Measurements from ENCODE around the gene SEBOX. TPM values are rescaled to one million over a fixed set of nuclear protein-coding genes. Genes with fewer than 3 reads are reported as not detected.

The SEBOX gene
- total RNA-seq, 1 donor: not detected

DNA sequence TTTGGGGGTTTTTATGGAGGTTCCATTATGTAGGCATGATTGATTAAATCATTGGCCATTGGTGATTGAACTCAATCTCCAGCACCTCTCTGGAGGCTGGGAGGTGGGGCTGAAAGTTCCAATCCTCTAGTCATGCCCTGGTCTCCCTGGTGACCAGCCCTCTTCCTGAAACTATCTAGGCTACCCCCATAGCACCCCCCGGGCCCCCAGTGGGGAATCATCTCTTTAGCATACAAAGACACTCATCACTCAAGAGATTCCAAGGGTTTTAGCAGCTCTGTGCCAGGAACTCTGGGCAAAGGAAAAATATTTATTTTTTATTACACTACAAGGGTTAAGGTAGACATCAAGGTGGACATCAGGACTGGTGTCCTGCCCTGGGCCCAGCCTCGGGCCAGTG, 30.4 kb upstream of the SEBOX start:
- DNase-seq (ENCODE audit: low read depth): no peak
- TF ChIP-seq, protein P1, sequence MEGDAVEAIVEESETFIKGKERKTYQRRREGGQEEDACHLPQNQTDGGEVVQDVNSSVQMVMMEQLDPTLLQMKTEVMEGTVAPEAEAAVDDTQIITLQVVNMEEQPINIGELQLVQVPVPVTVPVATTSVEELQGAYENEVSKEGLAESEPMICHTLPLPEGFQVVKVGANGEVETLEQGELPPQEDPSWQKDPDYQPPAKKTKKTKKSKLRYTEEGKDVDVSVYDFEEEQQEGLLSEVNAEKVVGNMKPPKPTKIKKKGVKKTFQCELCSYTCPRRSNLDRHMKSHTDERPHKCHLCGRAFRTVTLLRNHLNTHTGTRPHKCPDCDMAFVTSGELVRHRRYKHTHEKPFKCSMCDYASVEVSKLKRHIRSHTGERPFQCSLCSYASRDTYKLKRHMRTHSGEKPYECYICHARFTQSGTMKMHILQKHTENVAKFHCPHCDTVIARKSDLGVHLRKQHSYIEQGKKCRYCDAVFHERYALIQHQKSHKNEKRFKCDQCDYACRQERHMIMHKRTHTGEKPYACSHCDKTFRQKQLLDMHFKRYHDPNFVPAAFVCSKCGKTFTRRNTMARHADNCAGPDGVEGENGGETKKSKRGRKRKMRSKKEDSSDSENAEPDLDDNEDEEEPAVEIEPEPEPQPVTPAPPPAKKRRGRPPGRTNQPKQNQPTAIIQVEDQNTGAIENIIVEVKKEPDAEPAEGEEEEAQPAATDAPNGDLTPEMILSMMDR (IDR thresholded peaks at IDR 0.05; ENCODE audit: insufficient read depth, low read depth, low read length): no peak
- H3K4me3 ChIP-seq (ENCODE audit: low read depth, low read length): no peak overlapping the region

DNA sequence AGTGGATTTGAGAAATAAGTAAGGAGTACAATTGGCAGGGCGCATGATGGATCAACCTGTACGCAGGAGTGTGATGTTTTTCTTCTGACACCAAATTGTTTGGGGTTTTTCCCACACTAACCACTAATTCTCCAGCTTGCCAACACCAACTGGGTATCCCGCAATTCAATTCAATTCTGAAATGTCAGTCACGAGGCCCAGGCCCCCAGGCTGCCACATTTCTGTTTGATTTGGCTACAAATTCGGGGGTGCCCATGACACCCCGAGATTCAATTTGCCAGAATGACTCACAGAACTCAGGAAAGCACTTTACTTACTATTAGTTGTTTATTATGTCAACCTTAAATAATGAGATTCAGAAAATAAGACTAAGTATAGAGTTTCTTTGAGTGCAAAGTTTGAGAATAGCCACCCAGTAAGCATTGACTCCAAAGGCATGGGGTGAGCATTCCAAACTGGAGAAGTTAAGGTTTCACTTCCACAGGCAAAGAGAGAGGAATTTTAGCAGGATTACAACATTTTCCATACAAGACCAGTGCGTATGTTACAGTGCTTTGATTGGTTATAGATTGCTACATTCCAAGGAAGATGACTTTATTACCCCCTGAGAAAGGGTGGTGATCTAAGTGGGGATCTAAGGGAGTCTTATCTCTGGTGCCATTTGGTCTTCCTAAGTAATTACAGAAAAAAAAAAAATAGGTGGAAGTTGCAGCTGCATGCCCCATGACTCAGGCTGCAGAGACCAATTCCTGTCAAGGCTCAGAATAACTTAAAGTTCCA, 29.5 kb upstream of the SEBOX start:
- no peak overlapping the region for H3K4me3 ChIP-seq (ENCODE audit: low read depth, low read length)
- DNase-seq (ENCODE audit: low read depth): peak; percentile 92
- TF ChIP-seq, protein P1 (IDR thresholded peaks at IDR 0.05; ENCODE audit: insufficient read depth, low read depth, low read length): no peak

DNA sequence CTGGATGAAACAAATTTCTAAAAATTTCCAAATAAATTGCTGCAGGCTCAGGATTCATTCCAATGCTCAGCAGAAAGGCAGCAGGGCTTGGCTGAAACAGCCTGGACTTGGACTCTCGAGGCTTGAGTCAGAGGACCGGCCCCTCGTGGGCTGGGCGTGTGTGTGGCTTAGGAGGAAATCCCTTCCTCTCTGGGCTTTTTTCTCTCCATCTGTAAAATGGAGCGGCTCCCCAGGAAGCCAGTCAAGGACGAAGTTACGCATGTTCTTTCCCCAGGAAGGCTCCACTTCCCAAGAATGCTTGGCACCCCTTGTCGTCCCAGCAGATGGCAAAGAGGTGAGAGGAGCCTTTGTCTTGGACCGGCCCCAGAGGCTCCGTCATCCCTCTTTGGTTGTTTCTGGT, 27.5 kb upstream of the SEBOX start:
- no peak overlapping the region for H3K4me3 ChIP-seq (ENCODE audit: low read depth, low read length)
- no peak for DNase-seq (ENCODE audit: low read depth)
- TF ChIP-seq, protein P1 (IDR thresholded peaks at IDR 0.05; ENCODE audit: insufficient read depth, low read depth, low read length): no peak

DNA sequence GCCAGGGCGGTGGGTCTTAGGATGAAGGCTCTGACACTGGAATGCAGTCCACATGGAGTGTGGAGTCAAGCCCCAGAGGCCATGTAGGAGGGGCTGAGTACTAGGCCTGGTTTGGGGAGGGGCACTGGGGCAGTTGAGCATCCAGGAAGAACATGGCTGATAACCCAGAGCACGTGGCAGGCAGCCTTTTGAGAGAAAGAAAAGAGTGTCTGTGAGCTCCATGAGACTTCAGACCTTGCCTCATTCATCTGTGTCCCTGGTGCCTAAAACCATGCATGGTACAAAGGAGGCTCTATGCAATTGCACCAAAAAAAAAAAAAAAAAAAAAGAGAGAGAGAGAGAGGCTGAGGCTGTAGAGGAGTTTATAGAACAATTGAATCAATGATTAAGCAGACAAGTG, 26.4 kb upstream of the SEBOX start:
- no peak overlapping the region for H3K4me3 ChIP-seq (ENCODE audit: low read depth, low read length)
- no peak for DNase-seq (ENCODE audit: low read depth)
- TF ChIP-seq, protein P1 (IDR thresholded peaks at IDR 0.05; ENCODE audit: insufficient read depth, low read depth, low read length): no peak

DNA sequence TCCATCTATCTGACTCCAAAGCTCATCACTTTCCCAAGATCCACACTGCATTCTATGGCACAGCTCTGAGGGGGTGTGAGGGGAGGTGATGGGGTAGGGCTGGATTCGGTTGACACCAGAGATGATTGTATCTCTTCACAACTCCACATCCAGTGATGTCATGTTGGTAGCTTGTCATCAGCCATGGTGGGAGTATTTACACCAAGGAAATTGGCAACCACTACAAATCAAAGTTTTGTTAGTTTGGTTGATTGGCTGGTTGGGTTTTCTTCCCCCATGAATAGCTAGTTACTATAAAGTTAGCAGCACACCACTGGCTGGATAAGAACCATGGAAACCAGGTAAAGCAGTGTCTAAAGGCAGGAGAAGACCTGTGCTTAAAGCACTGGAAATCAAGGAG, 26.0 kb upstream of the SEBOX start:
- TF ChIP-seq, protein P1 (IDR thresholded peaks at IDR 0.05; ENCODE audit: insufficient read depth, low read depth, low read length): no peak
- H3K4me3 ChIP-seq (ENCODE audit: low read depth, low read length): no peak overlapping the region
- DNase-seq (ENCODE audit: low read depth): no peak

DNA sequence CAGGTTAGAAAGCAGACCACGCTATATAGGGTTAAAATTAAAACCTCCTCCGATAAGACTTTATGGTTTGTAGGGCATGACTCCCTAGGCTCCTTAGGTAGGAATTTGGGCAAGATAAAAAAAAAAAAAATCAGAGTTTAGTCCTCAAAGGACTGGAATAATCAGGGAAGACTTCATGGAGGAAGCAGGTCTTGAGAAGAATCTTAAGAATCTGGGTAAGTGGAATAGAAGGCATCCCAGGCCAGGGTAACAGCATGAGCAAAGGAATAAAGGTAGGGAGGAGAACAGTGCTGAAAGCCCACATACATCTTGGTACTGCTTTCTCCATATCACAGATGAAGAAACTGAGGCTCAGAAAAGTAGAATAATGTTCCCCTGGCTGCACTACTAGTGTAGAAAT, 25.6 kb upstream of the SEBOX start:
- DNase-seq (ENCODE audit: low read depth): no peak
- no peak overlapping the region for H3K4me3 ChIP-seq (ENCODE audit: low read depth, low read length)
- TF ChIP-seq, protein P1 (IDR thresholded peaks at IDR 0.05; ENCODE audit: insufficient read depth, low read depth, low read length): no peak

DNA sequence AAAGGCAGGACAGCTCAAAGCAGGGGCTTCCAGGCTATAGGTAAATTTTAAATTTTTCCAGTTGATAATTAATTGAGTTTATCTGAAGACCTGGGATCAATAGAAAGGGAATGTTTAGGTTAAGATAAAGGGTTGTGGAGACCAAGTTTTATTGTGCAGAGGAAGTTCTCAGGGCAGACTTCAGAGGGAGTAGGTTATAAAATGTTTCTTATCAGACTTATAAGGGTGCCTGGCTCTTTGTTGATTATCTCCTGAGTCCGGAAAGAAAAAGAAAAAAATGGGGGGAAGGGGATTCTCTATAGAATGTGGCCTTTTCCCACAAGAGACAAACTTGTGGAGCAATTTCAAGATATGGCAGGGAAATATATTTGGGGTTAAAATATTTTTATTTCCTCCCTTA, 25.1 kb upstream of the SEBOX start:
- no peak overlapping the region for H3K4me3 ChIP-seq (ENCODE audit: low read depth, low read length)
- no peak for DNase-seq (ENCODE audit: low read depth)
- TF ChIP-seq, protein P1 (IDR thresholded peaks at IDR 0.05; ENCODE audit: insufficient read depth, low read depth, low read length): no peak
